Dendritic cell treated with granulocyte-macrophage colony-stimulating factor and Interleukin-4, amounts not matched to agents 40 ng/mL and 50 ng/mL, for 4 days (primary cell): ENCODE measurements around the gene HSF4.
A peak's percentile ranks its signal among the peaks of the same experiment; 100 is the strongest.

ENCODE experiments used
- H3K27ac Mint-ChIP-seq: one replicate; pipeline ENCODE4 v1.8.0; 2022; ENCODE audit warnings: mild to moderate bottlenecking, mixed read lengths
- H3K27me3 Mint-ChIP-seq: one replicate; pipeline ENCODE4 v1.8.0; 2022; ENCODE audit warnings: mild to moderate bottlenecking, mixed read lengths
- H3K36me3 Mint-ChIP-seq: one replicate; pipeline ENCODE4 v1.8.0; 2022; ENCODE audit warnings: low read depth, mixed read lengths
- H3K4me1 Mint-ChIP-seq: one replicate; pipeline ENCODE4 v1.8.0; 2022; ENCODE audit warnings: low read depth, mixed read lengths
- H3K4me3 Mint-ChIP-seq: one replicate; pipeline ENCODE4 v1.8.0; 2022; ENCODE audit warnings: mild to moderate bottlenecking, moderate library complexity, mixed read lengths
- H3K9me3 Mint-ChIP-seq: one replicate; pipeline ENCODE4 v1.8.0; 2022; ENCODE audit warnings: mixed read lengths
- intact Hi-C: fragments of 100-400 bp; cut with micrococcal nuclease; formaldehyde crosslinking; loops from one replicate; pipeline ENCODE4 v1.15.0; 2022

Gene HSF4

GRCh38 chr16:67166598-67167168 lies 2.1 kb downstream of the HSF4 start:
- Mint-ChIP-seq H3K4me3 (peak overlapping the region; percentile 57), H3K9me3 (no peaks in the 10 kb centered on the region), H3K36me3 (peaks cover 45% of the 10 kb centered on the region), H3K27me3 (peaks cover 77% of the 10 kb centered on the region), H3K27ac (peak overlapping the region; percentile 80), H3K4me1 (peaks cover 86% of the 10 kb centered on the region)
- intact Hi-C loops = no loop called here

GRCh38 chr16:67167588-67167987 lies 3.0 kb downstream of the HSF4 start:
- Mint-ChIP-seq H3K27me3 (peaks cover 77% of the 10 kb centered on the region), H3K27ac (peak overlapping the region; percentile 80), H3K4me1 (peaks cover 89% of the 10 kb centered on the region), H3K4me3 (no peak overlapping the region), H3K36me3 (peaks cover 50% of the 10 kb centered on the region), H3K9me3 (no peaks in the 10 kb centered on the region)
- intact Hi-C loops = no loop called here

- peaks cover 50% of the 10 kb centered on the region for H3K36me3 Mint-ChIP-seq
- peak overlapping the region; percentile 88 for H3K27ac Mint-ChIP-seq
- intact Hi-C loops = no loop called here
- H3K4me1 Mint-ChIP-seq = peaks cover 88% of the 10 kb centered on the region
- no peaks in the 10 kb centered on the region for H3K9me3 Mint-ChIP-seq
- H3K27me3 Mint-ChIP-seq = peaks cover 75% of the 10 kb centered on the region
- H3K4me3 Mint-ChIP-seq = no peak overlapping the region
Measured at GRCh38 chr16:67169011-67169451, 4.5 kb downstream of the HSF4 start.

GRCh38 chr16:67169642-67170167 lies 5.2 kb downstream of the HSF4 start:
- Mint-ChIP-seq H3K9me3 (no peaks in the 10 kb centered on the region), H3K27me3 (peaks cover 78% of the 10 kb centered on the region), H3K4me3 (peak overlapping the region; percentile 72), H3K27ac (peak overlapping the region; percentile 88), H3K36me3 (peaks cover 50% of the 10 kb centered on the region), H3K4me1 (peaks cover 92% of the 10 kb centered on the region)
- intact Hi-C loops = no loop called here

GRCh38 chr16:67170168-67170948 lies 5.8 kb downstream of the HSF4 start, which contains the start of gene NOL3:
NOL3 (plus strand) TSS chr16:67170538.
- Mint-ChIP-seq H3K36me3 (peaks cover 50% of the 10 kb centered on the region), H3K9me3 (no peaks in the 10 kb centered on the region), H3K4me3 (peak within 1 kb of the TSS; percentile 72), H3K4me1 (peaks cover 87% of the 10 kb centered on the region), H3K27ac (peak within 1 kb of the TSS; percentile 88), H3K27me3 (peaks cover 78% of the 10 kb centered on the region)
- intact Hi-C loops = no loop called here

GRCh38 chr16:67170949-67171649 lies 6.6 kb downstream of the HSF4 start:
- Mint-ChIP-seq H3K27me3 (peaks cover 77% of the 10 kb centered on the region), H3K27ac (peak overlapping the region; percentile 88), H3K9me3 (no peaks in the 10 kb centered on the region), H3K4me3 (peak overlapping the region; percentile 66), H3K4me1 (peaks cover 80% of the 10 kb centered on the region), H3K36me3 (peaks cover 55% of the 10 kb centered on the region)
- intact Hi-C loops = no loop called here

- Mint-ChIP-seq H3K4me3 (peak overlapping the region; percentile 84), H3K27me3 (peaks cover 75% of the 10 kb centered on the region), H3K4me1 (peaks cover 70% of the 10 kb centered on the region), H3K27ac (peak overlapping the region; percentile 88), H3K36me3 (peaks cover 49% of the 10 kb centered on the region), H3K9me3 (no peaks in the 10 kb centered on the region)
- intact Hi-C loops = no loop called here
Measured at GRCh38 chr16:67173323-67173722, 8.8 kb downstream of the HSF4 start.

GRCh38 chr16:67173808-67174705 lies 9.5 kb downstream of the HSF4 start:
- peak overlapping the region; percentile 88 for H3K27ac Mint-ChIP-seq
- peaks cover 74% of the 10 kb centered on the region for H3K27me3 Mint-ChIP-seq

GRCh38 chr16:67174706-67175231 lies 10.2 kb downstream of the HSF4 start:
- Mint-ChIP-seq H3K4me3 (peak overlapping the region; percentile 84), H3K27me3 (peaks cover 76% of the 10 kb centered on the region), H3K36me3 (peaks cover 51% of the 10 kb centered on the region), H3K4me1 (peaks cover 66% of the 10 kb centered on the region), H3K27ac (peak overlapping the region; percentile 88), H3K9me3 (no peaks in the 10 kb centered on the region)
- intact Hi-C loops = no loop called here

More at GRCh38 chr16:67173808-67174705, 9.5 kb downstream of the HSF4 start:
- Mint-ChIP-seq H3K36me3 (peaks cover 46% of the 10 kb centered on the region), H3K9me3 (no peaks in the 10 kb centered on the region), H3K4me1 (peaks cover 70% of the 10 kb centered on the region), H3K4me3 (peak overlapping the region; percentile 84)
- intact Hi-C loops = no loop called here

- H3K36me3 Mint-ChIP-seq = peaks cover 46% of the 10 kb centered on the region
- H3K4me3 Mint-ChIP-seq = no peak overlapping the region
- peaks cover 50% of the 10 kb centered on the region for H3K4me1 Mint-ChIP-seq
- H3K9me3 Mint-ChIP-seq = no peaks in the 10 kb centered on the region
- intact Hi-C loops = no loop called here
- peaks cover 72% of the 10 kb centered on the region for H3K27me3 Mint-ChIP-seq
- no peak overlapping the region for H3K27ac Mint-ChIP-seq
Measured at GRCh38 chr16:67176662-67177061, 12.1 kb downstream of the HSF4 start.

GRCh38 chr16:67177743-67178699 lies 13.5 kb downstream of the HSF4 start:
- Mint-ChIP-seq H3K36me3 (peaks cover 41% of the 10 kb centered on the region), H3K27ac (no peak overlapping the region), H3K4me1 (peaks cover 38% of the 10 kb centered on the region), H3K27me3 (peaks cover 60% of the 10 kb centered on the region), H3K9me3 (no peaks in the 10 kb centered on the region), H3K4me3 (peak overlapping the region; percentile 66)
- intact Hi-C loops = no loop called here

GRCh38 chr16:67179421-67180080 lies 15.0 kb downstream of the HSF4 start:
- H3K27ac Mint-ChIP-seq = no peak overlapping the region
- H3K36me3 Mint-ChIP-seq = peaks cover 41% of the 10 kb centered on the region
- peaks cover 48% of the 10 kb centered on the region for H3K27me3 Mint-ChIP-seq
- intact Hi-C loops = no loop called here
- H3K4me3 Mint-ChIP-seq = no peak overlapping the region
- no peaks in the 10 kb centered on the region for H3K9me3 Mint-ChIP-seq
- peaks cover 23% of the 10 kb centered on the region for H3K4me1 Mint-ChIP-seq
